Measurements from ENCODE around the gene TTLL11.

- TF ChIP-seq CTCF (IDR thresholded peaks at IDR 0.05) (no peak), POLR2A (IDR thresholded peaks at IDR 0.05) (no peak)
These were observed 240.2 kb downstream of the TTLL11 start for GRCh38 chr9:121852651-121853616.
